Peyer's patch (tissue), 4 donors: ENCODE measurements around the gene PLPP2.

Experiments
- CTCF ChIP-seq, 6 experiments: fragments of 450-650 bp in 4 of 6; fragments of 200-600 bp in 2 of 6; sonication (generic) in 1 of 6; IDR thresholded peaks; one replicate each; pipeline ENCODE4 v1.5.1; 2017 to 2019; ENCODE audit warnings: antibody characterized with exemption in 6 of 6, mild to moderate bottlenecking in 3 of 6, moderate library complexity in 1 of 6
- POLR2A ChIP-seq, 2 donors: fragments of 450-650 bp; IDR thresholded peaks; one replicate each; pipeline ENCODE4 v1.5.1; 2017; ENCODE audit warnings: antibody characterized with exemption in 2 of 2, mild to moderate bottlenecking in 2 of 2, moderate library complexity in 2 of 2

GRCh38 chr19:340620-341385 is 49.6 kb upstream of the PLPP2 start:
- TF ChIP-seq CTCF (IDR thresholded peaks at IDR 0.05): no peak
- no peak for TF ChIP-seq POLR2A (IDR thresholded peaks at IDR 0.05)
